Stimulated activated naive CD8-positive, alpha-beta T cell treated with anti-CD3 and anti-CD28 coated beads, Interleukin-15, amount 100 ng/mL, for 72 hours (primary cell): ENCODE results near the gene TNFAIP1.

Experiments used
- ATAC-seq: fragments of 150-1000 bp; cut with Tn5 transposase; 2 replicates; pipeline ENCODE4 v1.10.0; 2021; ENCODE audit warnings: mild to moderate bottlenecking, moderate library complexity
- DNase-seq, 2 donors: peaks; one replicate each; pipeline ENCODE4 v3.0.0; 2021 to 2022
- H3K27ac Mint-ChIP-seq, 2 donors: one replicate each; pipeline ENCODE4 v1.8.0; 2022; ENCODE audit warnings: mild to moderate bottlenecking in 2 of 2, mixed read lengths in 2 of 2, moderate library complexity in 2 of 2
- H3K27me3 Mint-ChIP-seq: one replicate; pipeline ENCODE4 v1.8.0; 2022; ENCODE audit warnings: mixed read lengths
- H3K4me1 Mint-ChIP-seq: one replicate; pipeline ENCODE4 v1.8.0; 2022; ENCODE audit warnings: mild to moderate bottlenecking, mixed read lengths
- H3K4me3 Mint-ChIP-seq, 2 donors: one replicate each; pipeline ENCODE4 v1.8.0; 2022; ENCODE audit warnings: mild to moderate bottlenecking in 2 of 2, mixed read lengths in 2 of 2, moderate library complexity in 1 of 2
- H3K9me3 Mint-ChIP-seq, 2 donors: one replicate each; pipeline ENCODE4 v1.8.0; 2022; ENCODE audit warnings: mixed read lengths in 2 of 2

Gene TNFAIP1

DNA sequence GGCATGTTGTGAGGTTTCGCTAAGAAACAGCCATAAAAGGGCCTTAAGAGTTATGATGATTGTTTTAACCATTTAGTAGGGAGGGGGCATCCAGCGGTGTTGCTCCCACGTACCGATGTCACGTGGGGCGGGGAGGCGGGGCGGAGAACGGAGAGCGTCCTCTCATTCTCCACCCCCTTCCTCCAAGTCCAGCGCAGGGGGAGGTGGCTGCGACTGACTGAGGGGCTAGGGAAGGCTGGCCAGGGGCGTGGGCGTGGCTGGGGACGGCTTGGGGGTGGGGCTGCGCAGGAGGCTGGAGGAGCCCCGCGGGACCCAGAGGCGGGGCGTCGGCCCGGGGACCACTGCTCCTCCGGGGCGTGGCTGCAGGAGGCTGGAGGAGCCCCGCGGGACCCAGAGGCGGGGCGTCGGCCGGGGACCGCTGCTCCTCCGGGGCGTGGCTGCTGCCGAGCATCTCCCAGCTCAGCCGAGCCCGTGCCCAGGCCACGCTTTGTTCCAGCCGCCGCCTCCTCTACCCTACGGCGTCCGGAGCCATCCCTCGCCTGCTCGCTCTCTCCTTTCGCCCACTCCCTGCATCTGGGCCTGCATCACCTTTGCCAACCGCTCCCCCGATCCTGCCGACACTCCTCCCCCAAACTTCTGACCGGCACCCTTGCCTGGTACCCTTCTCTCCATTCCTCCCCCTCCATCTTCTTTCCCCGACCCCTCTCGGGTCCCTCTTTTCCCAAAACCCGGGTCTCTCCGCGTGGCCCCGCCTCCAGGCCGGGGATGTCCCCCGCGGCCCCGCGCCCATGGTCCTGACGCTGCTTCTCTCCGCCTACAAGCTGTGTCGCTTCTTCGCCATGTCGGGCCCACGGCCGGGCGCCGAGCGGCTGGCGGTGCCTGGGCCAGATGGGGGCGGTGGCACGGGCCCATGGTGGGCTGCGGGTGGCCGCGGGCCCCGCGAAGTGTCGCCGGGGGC is 36.0 kb downstream of the TNFAIP1 start, which contains the start of gene SARM1:
Gene SARM1 (plus strand): TSS at position 450 of the 958 bp plus-strand sequence. CDS start 339 bp downstream, at position 789.
- Mint-ChIP-seq H3K4me3 (peak within 1 kb of the TSS; percentile 84 to 89), H3K4me1 (peaks cover 35% of the 10 kb centered on the region), H3K9me3 (no peaks in the 10 kb centered on the region), H3K27me3 (no peaks in the 10 kb centered on the region), H3K27ac (peak within 1 kb of the TSS; percentile 93 to 97)
- peak; percentile 92 to 94 for DNase-seq
- ATAC-seq, result peak; percentile 91

DNA sequence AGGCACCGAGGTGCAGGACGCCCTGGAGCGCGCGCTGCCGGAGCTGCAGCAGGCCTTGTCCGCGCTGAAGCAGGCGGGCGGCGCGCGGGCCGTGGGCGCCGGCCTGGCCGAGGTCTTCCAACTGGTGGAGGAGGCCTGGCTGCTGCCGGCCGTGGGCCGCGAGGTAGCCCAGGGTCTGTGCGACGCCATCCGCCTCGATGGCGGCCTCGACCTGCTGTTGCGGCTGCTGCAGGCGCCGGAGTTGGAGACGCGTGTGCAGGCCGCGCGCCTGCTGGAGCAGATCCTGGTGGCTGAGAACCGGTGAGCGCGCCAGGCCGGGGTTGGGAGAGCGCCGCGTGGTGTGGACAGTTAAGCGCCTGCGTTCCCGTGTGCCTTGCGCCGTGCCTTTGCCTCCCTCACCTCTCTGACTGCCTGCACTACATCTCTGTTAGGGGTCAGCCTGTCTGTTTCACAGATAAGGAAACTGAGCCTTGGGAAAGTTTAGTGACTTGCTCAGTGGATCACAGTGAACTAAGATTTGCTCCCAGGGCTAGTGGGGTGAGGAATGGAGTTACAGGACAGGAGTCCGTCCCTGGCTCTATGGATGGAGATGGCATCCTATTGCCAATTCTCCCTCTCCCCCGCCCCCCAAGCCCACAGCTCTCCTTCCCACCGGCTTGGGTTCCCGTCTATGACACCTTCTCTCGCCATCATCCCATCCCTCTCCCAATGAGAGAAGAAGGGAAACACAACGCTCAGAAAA is 36.8 kb downstream of the TNFAIP1 start:
- no peaks in the 10 kb centered on the region for H3K9me3 Mint-ChIP-seq
- H3K4me1 Mint-ChIP-seq, result peaks cover 35% of the 10 kb centered on the region
- ATAC-seq (peak; percentile 15), DNase-seq (peak in 1 of 2 donors; percentile 45)
- no peaks in the 10 kb centered on the region for H3K27me3 Mint-ChIP-seq
- H3K27ac Mint-ChIP-seq, result peak overlapping the region; percentile 85 to 93
- H3K4me3 Mint-ChIP-seq, result peak overlapping the region; percentile 84 to 89

DNA sequence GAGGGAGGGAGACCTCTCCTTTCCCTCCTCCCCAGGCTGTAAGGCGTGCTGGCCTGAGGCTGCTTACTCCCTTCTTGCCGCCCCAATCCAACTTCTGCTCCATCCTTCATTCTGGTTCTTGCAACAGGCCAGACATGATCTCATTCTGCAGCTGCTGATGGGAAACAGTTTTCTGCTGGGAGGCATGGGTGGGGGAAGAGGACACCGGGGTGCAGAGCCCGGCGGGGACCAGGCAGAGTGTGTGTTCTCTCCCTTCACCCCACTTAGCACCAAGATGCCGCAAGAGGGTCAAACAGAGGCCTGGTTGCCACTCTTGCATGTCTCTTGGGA is 37.3 kb downstream of the TNFAIP1 start:
- Mint-ChIP-seq H3K9me3 (no peaks in the 10 kb centered on the region), H3K4me3 (peak overlapping the region; percentile 84 to 89), H3K27ac (peak overlapping the region; percentile 77 to 85), H3K4me1 (peaks cover 35% of the 10 kb centered on the region), H3K27me3 (no peaks in the 10 kb centered on the region)
- DNase-seq, result no peak
- no peak for ATAC-seq

DNA sequence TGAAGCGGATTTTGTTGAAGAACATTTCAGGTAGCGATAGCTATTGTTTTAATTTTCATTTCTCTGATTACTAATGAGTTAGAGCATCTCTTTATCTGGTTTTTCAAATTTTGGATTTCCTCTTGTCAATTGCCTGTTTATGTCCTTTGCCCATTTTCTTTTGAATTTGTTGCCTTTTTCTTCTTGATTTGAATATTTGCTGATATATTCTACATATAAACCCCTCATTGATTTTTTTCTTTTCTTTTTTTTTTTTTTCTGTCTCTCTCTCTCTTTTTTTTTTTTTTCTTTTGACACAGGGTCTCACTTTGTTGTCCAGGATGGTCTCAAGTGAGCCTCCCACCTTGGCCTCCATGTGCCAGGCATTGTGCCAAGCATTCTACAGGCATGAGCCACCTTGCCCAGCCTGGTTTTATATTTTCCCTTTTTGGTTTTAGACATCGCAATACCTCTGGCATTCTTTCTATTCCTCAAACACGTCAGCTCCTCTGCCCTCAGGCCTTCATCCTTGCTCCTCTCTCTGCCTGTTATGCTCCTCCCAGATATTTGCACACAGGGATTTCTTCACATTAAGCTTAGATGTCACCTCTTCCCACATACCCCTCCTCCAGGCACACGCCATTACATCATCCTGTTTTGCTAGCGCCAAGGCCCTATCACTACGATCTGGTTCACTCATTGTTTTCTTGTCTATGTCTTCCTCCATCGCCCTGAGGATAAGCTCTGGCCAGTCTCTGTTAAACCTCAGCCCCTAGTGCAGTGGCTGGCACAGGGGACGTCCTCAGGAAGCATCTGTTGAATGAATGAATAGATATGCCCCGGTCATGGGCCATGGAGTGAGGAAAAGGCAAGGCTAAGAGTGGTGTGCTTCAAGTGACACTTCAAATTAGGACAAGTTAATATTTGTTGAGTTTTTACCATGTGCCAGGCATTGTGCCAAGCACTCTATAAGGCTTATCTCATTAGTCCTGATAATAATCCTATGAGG is 44.5 kb downstream of the TNFAIP1 start:
- H3K4me1 Mint-ChIP-seq, result peaks cover 28% of the 10 kb centered on the region

DNA sequence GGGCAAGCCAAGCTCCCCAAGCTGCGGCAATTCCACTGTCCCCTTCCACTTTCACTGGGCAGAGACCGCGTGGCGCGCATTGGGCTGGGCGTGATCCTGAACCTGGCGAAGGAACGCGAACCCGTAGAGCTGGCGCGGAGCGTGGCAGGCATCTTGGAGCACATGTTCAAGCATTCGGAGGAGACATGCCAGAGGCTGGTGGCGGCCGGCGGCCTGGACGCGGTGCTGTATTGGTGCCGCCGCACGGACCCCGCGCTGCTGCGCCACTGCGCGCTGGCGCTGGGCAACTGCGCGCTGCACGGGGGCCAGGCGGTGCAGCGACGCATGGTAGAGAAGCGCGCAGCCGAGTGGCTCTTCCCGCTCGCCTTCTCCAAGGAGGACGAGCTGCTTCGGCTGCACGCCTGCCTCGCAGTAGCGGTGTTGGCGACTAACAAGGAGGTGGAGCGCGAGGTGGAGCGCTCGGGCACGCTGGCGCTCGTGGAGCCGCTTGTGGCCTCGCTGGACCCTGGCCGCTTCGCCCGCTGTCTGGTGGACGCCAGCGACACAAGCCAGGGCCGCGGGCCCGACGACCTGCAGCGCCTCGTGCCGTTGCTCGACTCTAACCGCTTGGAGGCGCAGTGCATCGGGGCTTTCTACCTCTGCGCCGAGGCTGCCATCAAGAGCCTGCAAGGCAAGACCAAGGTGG is 45.7 kb downstream of the TNFAIP1 start:
- ATAC-seq, result no peak
- H3K4me3 Mint-ChIP-seq, result peak overlapping the region; percentile 24 to 48
- H3K27me3 Mint-ChIP-seq, result peaks cover 8% of the 10 kb centered on the region
- peak; percentile 29 to 36 for DNase-seq
- no peak overlapping the region for H3K27ac Mint-ChIP-seq
- peaks cover 34% of the 10 kb centered on the region for H3K4me1 Mint-ChIP-seq
- H3K9me3 Mint-ChIP-seq, result no peaks in the 10 kb centered on the region

More for the DNA sequence above, 44.5 kb downstream of the TNFAIP1 start:
- no peak for DNase-seq
- no peaks in the 10 kb centered on the region for H3K9me3 Mint-ChIP-seq
- peaks cover 8% of the 10 kb centered on the region for H3K27me3 Mint-ChIP-seq
- H3K27ac Mint-ChIP-seq, result no peak overlapping the region
- no peak for ATAC-seq
- no peak overlapping the region for H3K4me3 Mint-ChIP-seq

DNA sequence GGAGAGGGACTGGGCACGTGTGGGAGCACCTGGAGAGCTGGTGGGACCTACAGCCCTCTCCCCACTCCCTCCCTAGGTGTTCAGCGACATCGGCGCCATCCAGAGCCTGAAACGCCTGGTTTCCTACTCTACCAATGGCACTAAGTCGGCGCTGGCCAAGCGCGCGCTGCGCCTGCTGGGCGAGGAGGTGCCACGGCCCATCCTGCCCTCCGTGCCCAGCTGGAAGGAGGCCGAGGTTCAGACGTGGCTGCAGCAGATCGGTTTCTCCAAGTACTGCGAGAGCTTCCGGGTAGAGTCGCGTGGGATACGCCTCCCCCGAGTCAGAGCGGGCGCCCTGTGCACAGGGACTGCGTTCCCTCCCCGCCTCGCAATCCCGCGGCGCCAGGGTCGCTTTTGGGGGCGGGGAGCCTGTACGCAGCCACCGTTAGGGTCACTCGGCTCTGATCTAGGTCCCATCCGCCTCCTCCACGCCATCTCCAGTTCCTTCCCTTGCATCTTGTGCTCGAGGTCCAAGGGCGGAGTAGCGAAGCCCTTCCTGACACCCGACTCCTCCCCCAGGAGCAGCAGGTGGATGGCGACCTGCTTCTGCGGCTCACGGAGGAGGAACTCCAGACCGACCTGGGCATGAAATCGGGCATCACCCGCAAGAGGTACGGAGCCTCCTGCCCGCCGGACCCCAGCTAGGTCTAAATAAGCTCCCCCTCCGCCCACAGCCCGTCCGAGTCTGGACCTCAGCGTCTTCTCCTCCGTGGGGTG is 48.9 kb downstream of the TNFAIP1 start:
- DNase-seq, result peak; percentile 62 to 69
- peak overlapping the region; percentile 84 to 93 for H3K4me3 Mint-ChIP-seq
- H3K27me3 Mint-ChIP-seq, result peaks cover 8% of the 10 kb centered on the region
- H3K4me1 Mint-ChIP-seq, result peaks cover 34% of the 10 kb centered on the region
- no peaks in the 10 kb centered on the region for H3K9me3 Mint-ChIP-seq
- peak overlapping the region; percentile 55 to 61 for H3K27ac Mint-ChIP-seq
- peak; percentile 96 for ATAC-seq

DNA sequence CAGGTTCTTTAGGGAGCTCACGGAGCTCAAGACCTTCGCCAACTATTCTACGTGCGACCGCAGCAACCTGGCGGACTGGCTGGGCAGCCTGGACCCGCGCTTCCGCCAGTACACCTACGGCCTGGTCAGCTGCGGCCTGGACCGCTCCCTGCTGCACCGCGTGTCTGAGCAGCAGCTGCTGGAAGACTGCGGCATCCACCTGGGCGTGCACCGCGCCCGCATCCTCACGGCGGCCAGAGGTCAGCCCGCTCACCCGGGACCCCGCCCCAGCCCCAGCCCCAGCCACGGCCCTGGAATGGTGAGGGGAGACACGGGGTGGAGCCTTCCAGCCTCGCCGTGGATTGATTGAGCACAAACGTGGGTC is 49.5 kb downstream of the TNFAIP1 start:
- Mint-ChIP-seq H3K27ac (peak overlapping the region in 1 of 2 donors; percentile 55), H3K27me3 (peaks cover 8% of the 10 kb centered on the region)
- ATAC-seq, result peak; percentile 19

GRCh38 chr17:28385406-28385805 is 49.8 kb downstream of the TNFAIP1 start:
- no peaks in the 10 kb centered on the region for H3K9me3 Mint-ChIP-seq
- H3K4me1 Mint-ChIP-seq, result peaks cover 34% of the 10 kb centered on the region
- peak overlapping the region; percentile 84 to 93 for H3K4me3 Mint-ChIP-seq
- peak; percentile 17 for ATAC-seq
- H3K27me3 Mint-ChIP-seq, result peaks cover 8% of the 10 kb centered on the region
- DNase-seq, result no peak
- H3K27ac Mint-ChIP-seq, result no peak overlapping the region

More for the DNA sequence above, 49.5 kb downstream of the TNFAIP1 start:
- Mint-ChIP-seq H3K9me3 (no peaks in the 10 kb centered on the region), H3K4me1 (peaks cover 34% of the 10 kb centered on the region), H3K4me3 (peak overlapping the region; percentile 84 to 93)
- DNase-seq, result no peak

DNA sequence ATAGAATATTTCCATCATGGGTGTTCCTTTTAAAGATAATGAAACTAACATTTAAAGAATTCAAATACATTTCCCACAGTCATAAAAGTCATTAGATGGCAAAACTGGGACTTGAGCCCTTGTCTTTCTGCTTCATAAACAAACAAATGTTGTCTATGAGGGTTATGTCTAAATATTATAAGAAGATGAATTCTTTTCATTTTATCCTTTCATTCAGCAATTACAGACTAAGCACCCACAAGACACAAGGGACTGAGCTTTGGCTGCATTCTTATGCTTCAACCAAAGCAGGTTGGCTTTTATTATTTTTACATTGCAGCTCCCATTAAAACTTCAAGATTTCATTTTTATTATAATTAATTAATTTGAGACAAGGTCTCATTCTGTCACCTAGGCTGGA is 50.8 kb downstream of the TNFAIP1 start:
- Mint-ChIP-seq H3K4me1 (peaks cover 29% of the 10 kb centered on the region), H3K9me3 (no peaks in the 10 kb centered on the region), H3K4me3 (no peak overlapping the region), H3K27ac (no peak overlapping the region), H3K27me3 (peaks cover 7% of the 10 kb centered on the region)
- DNase-seq (no peak), ATAC-seq (no peak)

GRCh38 chr17:28388106-28388505 is 52.5 kb downstream of the TNFAIP1 start:
- no peak overlapping the region for H3K27ac Mint-ChIP-seq
- DNase-seq (no peak), ATAC-seq (no peak)
- H3K27me3 Mint-ChIP-seq, result no peaks in the 10 kb centered on the region
- no peak overlapping the region for H3K4me3 Mint-ChIP-seq
- peaks cover 22% of the 10 kb centered on the region for H3K4me1 Mint-ChIP-seq
- no peaks in the 10 kb centered on the region for H3K9me3 Mint-ChIP-seq

DNA sequence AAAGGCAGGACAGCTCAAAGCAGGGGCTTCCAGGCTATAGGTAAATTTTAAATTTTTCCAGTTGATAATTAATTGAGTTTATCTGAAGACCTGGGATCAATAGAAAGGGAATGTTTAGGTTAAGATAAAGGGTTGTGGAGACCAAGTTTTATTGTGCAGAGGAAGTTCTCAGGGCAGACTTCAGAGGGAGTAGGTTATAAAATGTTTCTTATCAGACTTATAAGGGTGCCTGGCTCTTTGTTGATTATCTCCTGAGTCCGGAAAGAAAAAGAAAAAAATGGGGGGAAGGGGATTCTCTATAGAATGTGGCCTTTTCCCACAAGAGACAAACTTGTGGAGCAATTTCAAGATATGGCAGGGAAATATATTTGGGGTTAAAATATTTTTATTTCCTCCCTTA is 54.6 kb downstream of the TNFAIP1 start:
- peaks cover 6% of the 10 kb centered on the region for H3K4me1 Mint-ChIP-seq
- H3K27ac Mint-ChIP-seq, result no peak overlapping the region
- no peak overlapping the region for H3K4me3 Mint-ChIP-seq
- ATAC-seq, result no peak
- no peaks in the 10 kb centered on the region for H3K27me3 Mint-ChIP-seq
- no peaks in the 10 kb centered on the region for H3K9me3 Mint-ChIP-seq
- DNase-seq, result no peak

DNA sequence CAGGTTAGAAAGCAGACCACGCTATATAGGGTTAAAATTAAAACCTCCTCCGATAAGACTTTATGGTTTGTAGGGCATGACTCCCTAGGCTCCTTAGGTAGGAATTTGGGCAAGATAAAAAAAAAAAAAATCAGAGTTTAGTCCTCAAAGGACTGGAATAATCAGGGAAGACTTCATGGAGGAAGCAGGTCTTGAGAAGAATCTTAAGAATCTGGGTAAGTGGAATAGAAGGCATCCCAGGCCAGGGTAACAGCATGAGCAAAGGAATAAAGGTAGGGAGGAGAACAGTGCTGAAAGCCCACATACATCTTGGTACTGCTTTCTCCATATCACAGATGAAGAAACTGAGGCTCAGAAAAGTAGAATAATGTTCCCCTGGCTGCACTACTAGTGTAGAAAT is 55.0 kb downstream of the TNFAIP1 start:
- H3K27me3 Mint-ChIP-seq, result no peaks in the 10 kb centered on the region
- H3K27ac Mint-ChIP-seq, result no peak overlapping the region
- H3K4me1 Mint-ChIP-seq, result peaks cover 2% of the 10 kb centered on the region

GRCh38 chr17:28390984-28391383 is 55.4 kb downstream of the TNFAIP1 start:
- DNase-seq (no peak), ATAC-seq (no peak)
- H3K27ac Mint-ChIP-seq, result no peak overlapping the region
- no peaks in the 10 kb centered on the region for H3K4me1 Mint-ChIP-seq
- H3K9me3 Mint-ChIP-seq, result no peaks in the 10 kb centered on the region
- H3K4me3 Mint-ChIP-seq, result no peak overlapping the region
- H3K27me3 Mint-ChIP-seq, result no peaks in the 10 kb centered on the region

More for the DNA sequence above, 55.0 kb downstream of the TNFAIP1 start:
- no peak for ATAC-seq
- H3K4me3 Mint-ChIP-seq, result no peak overlapping the region
- DNase-seq, result no peak
- no peaks in the 10 kb centered on the region for H3K9me3 Mint-ChIP-seq

DNA sequence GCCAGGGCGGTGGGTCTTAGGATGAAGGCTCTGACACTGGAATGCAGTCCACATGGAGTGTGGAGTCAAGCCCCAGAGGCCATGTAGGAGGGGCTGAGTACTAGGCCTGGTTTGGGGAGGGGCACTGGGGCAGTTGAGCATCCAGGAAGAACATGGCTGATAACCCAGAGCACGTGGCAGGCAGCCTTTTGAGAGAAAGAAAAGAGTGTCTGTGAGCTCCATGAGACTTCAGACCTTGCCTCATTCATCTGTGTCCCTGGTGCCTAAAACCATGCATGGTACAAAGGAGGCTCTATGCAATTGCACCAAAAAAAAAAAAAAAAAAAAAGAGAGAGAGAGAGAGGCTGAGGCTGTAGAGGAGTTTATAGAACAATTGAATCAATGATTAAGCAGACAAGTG is 55.8 kb downstream of the TNFAIP1 start:
- DNase-seq (no peak), ATAC-seq (no peak)
- no peaks in the 10 kb centered on the region for H3K9me3 Mint-ChIP-seq
- H3K4me3 Mint-ChIP-seq, result no peak overlapping the region
- H3K4me1 Mint-ChIP-seq, result no peaks in the 10 kb centered on the region
- no peaks in the 10 kb centered on the region for H3K27me3 Mint-ChIP-seq
- peak overlapping the region in 1 of 2 donors; percentile 67 for H3K27ac Mint-ChIP-seq
